GM18505 (cell line): ENCODE data around the gene FSIP1.
A peak's percentile ranks its signal among the peaks of the same experiment; 100 is the strongest.
"Not testable (repeated sequence)": the region's sequence is repeated elsewhere in the genome, so short reads cannot be mapped to it uniquely, and the experiment has no call there.

Experiments used
- ATAC-seq: cut with Tn5 transposase; IDR thresholded peaks from one replicate; pipeline ENCODE4 v1.9.1; 2021; ENCODE audit not compliant: unreplicated experiment
- POLR2A ChIP-seq: IDR thresholded peaks from 4 replicates; pipeline ENCODE4 v1.6.1; 2011; ENCODE audit warnings: borderline replicate concordance; ENCODE audit not compliant: insufficient read depth, insufficient read length; ENCODE audit errors: extremely low read depth

FSIP1 gene

GRCh38 chr15:39782441-39783138 lies at the start of gene FSIP1:
FSIP1 (minus strand) TSS chr15:39782841; CDS start chr15:39776524, 6,317 bp downstream.
- TF ChIP-seq POLR2A: peak; percentile 93
- peak; percentile 97 for ATAC-seq

- no peak for ATAC-seq
- no peak for TF ChIP-seq POLR2A
Observed at GRCh38 chr15:39830166-39830565, 47.5 kb upstream of the FSIP1 start.

DNA sequence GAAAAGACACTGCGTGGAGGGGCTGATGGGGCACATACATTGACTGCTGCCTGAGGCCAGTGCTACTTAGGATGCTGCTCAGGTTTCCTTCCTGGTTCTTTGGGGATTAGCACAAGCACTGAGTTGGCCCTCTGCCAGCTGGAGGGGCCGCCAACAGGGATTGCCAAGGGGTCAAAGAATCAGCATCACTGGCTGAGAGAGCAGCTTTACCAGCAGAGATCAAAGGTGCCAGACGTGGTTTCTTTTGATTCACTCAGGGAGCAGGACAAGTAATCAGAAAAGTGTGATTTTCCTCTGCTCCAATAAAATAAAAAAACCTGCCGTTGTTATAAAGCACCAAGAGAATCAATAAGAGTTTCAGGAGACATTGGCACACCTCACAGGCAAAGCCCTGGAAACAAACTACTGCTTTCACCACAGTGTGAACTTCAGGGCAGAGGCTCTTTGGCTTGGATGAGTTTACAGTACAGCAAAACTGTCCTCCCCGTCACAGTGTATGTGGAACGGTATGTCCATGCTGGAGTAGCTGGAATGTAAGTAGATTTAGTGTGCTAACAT lies 45.8 kb upstream of the FSIP1 start:
- ATAC-seq: no peak
- no peak for TF ChIP-seq POLR2A

DNA sequence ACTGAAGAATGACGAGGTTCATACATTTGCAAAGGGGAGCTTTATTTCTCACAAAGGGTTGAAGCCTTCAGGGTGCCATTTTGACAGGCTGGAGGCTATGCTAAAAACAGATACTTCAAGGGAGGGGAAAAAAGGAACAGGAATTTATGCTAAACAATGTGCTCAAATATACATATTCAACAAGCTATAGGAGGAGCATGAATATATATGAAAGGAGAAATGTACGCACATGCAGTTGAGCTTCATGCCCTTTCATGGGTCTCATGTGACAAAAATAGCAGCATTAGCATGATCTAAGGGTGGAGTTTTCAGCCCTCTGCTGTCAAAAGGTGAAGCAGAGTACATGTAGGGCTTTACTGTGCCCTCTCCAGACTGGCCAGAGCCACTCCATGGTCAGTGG lies 44.3 kb upstream of the FSIP1 start:
- no peak for TF ChIP-seq POLR2A
- ATAC-seq: no peak

- TF ChIP-seq POLR2A: no peak
- no peak for ATAC-seq
Observed at GRCh38 chr15:39823634-39824033, 41.0 kb upstream of the FSIP1 start.

GRCh38 chr15:39820050-39820602 lies 37.5 kb upstream of the FSIP1 start:
- no peak for ATAC-seq
- TF ChIP-seq POLR2A: no peak

DNA sequence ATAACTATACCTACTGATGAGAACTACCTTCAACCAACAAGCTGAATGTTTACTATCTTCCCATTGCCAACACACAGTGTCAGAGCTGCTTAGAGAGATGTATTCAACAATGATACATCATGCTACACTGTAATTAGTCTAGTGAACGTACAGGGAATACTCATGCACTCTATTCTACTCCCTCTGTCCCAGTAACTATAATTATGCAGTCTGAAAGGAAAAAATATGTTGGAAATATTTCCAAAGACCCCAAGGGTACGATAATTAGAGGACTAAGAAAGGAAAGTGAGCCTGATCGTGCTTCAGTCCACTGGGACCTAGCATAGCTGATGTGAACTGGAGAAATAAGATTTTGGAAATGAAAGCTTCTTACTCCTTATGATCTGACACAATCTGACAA lies 36.9 kb upstream of the FSIP1 start:
- no peak for ATAC-seq
- TF ChIP-seq POLR2A: no peak

DNA sequence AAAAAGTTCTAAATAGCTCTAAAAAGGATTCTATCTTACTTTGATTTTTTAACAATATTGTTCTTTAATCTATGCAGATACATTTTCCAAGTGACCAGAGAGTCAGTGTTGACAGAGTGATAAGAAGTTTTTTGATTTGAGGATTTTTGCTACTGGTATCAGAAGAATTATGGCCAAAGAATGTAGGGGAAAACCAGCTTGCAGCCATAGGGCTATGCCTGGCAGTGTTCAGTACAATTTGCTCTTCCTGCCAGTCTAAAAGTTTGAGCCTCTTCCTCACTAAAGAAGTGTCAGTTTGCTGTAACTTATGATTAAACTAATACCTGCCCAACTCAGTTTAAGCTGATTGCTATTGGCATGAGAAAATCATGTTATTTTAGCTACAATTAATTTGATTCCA lies 35.3 kb upstream of the FSIP1 start:
- TF ChIP-seq POLR2A: no peak
- ATAC-seq: no peak

DNA sequence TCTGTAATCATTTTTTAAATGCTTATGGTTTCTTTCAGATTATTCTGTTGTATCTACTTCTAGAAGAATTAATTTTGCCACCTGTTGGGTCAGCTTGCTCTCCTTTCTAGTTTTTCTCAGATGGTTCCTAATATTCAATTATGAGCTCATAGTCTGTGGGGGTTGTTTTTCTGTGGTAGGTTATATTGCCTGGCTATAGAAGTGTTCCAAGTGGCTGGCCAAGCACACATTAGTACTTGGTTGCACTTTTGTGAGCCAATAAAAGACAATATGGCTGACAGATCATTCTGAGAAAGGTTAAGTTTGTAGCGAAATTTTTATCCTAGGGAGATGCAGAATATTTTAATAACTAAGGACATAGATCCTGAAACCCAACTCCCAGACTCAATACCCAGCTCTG lies 31.8 kb upstream of the FSIP1 start:
- no peak for ATAC-seq
- no peak for TF ChIP-seq POLR2A

GRCh38 chr15:39812651-39813050 lies 30.0 kb upstream of the FSIP1 start:
- not testable (repeated sequence) for ATAC-seq

DNA sequence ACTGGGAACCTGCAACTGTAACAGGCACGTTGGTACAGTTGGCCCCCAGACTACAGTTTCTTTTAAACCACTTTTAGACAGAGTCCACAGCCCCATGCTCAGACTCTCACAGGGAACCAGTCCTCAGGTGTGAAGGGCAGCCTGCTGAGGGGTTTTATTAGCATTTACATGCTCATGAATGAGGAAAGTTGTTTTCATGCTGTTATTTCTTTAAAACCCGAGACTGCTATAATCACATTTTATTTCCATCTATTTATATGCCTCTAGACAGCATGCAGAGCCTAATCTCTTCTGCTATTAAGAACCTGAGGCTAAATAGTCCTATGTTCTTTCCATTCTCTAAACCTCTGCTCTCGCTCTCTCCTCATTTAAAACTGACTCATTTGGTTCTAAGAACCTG lies 26.3 kb upstream of the FSIP1 start:
- ATAC-seq: no peak

GRCh38 chr15:39807791-39808190 lies 25.1 kb upstream of the FSIP1 start:
- no peak for TF ChIP-seq POLR2A
- ATAC-seq: no peak

More for the DNA sequence above, 26.3 kb upstream of the FSIP1 start:
- TF ChIP-seq POLR2A: no peak

- no peak for TF ChIP-seq POLR2A
- peak; percentile 55 for ATAC-seq
Observed at GRCh38 chr15:39804026-39804425, 21.4 kb upstream of the FSIP1 start.

- no peak for ATAC-seq
- TF ChIP-seq POLR2A: no peak
Observed at GRCh38 chr15:39803016-39803415, 20.4 kb upstream of the FSIP1 start.

DNA sequence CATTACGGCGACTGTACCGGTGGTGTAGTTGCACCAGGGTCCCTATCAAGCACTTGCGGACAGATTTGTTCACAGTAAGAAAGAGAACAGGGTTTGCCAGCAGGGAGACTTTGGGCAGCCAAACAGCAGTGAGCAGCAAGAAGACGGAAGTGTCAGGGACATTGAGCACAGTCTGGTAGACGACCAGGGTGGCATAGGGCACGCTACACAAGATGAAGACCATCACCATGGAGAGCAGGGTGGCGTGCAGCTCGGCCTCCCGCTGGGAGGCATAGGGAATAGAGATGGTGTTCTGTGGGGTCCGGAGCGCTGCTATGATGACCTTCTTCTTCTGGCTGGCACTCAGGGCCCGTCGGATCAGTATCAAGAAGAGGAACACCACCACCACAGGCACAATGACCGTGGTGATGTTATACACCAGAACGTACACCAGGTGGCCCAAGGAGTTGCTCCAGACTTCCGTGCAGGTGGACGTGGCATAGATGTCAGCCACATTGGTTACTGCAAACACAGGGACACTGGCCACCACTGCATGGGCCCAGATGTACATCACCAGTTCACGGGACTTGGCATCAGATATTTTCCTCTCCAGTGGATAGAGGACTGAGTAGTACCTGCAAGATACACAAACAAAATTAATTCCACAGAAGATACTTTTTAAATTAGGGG lies 19.1 kb upstream of the FSIP1 start:
- no peak for ATAC-seq
- no peak for TF ChIP-seq POLR2A

DNA sequence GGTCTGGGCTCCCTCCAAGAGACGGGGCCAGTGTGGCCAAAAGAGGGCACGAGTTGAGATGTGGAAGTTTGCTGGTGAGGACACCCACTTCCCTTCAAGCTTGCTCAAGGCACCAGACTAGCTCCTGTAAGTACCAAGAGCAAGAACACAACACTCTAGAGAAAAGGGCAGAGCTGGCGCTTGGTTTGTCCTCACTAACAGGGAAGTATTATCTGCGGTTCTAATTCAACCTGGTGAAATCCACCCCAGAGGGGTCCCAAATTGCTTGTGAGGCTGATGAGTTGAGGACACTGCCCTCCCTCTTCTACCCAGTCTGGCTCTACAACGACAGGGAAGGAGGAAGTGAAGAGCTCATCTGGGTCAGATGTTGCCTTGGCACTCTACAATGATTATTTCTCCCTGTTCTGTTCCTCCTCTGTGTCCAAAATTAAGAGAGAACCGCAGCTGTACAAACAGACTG lies 16.9 kb upstream of the FSIP1 start:
- no peak for TF ChIP-seq POLR2A
- no peak for ATAC-seq
